ENCODE results near the gene RDH5.

DNA sequence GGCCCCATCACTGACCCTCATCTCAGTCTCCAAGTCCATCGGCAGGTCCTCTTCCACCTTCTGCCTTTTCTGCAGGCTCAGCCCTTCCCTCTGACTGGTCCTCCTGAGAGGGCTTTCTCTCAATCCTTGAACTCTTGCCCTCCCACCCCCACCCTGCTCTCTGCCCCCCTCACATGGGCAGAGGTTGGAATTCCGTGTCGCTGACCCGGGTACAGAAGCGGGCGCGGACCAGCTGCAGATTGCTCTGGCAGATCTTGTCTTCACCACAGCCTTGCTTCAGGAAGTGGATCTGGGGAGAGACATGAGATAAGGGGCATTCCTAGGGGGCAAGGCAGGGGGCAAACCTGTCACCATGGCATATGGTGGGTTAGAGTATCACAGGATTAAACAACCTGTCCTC is 24.8 kb upstream of the RDH5 start:
- TF ChIP-seq NFIC (IDR thresholded peaks at IDR 0.05), result no peak
- TF ChIP-seq CEBPB (IDR thresholded peaks at IDR 0.05), result no peak
- TF ChIP-seq EP300 (IDR thresholded peaks at IDR 0.05; ENCODE audit: borderline replicate concordance), result no peak
- no peak for TF ChIP-seq TCF12 (IDR thresholded peaks at IDR 0.05; ENCODE audit: low read depth)
- TF ChIP-seq FOXM1 (IDR thresholded peaks at IDR 0.05; ENCODE audit: borderline replicate concordance, low read depth), result no peak
- no peak for TF ChIP-seq YY1 (IDR thresholded peaks at IDR 0.05; ENCODE audit: low read depth)
- TF ChIP-seq TAF1 (IDR thresholded peaks at IDR 0.05; ENCODE audit: low read depth), result no peak
- no peak for TF ChIP-seq CREB1 (IDR thresholded peaks at IDR 0.05; ENCODE audit: low read depth)
- no peak for TF ChIP-seq EGR1 (IDR thresholded peaks at IDR 0.05)
- TF ChIP-seq, protein P1, sequence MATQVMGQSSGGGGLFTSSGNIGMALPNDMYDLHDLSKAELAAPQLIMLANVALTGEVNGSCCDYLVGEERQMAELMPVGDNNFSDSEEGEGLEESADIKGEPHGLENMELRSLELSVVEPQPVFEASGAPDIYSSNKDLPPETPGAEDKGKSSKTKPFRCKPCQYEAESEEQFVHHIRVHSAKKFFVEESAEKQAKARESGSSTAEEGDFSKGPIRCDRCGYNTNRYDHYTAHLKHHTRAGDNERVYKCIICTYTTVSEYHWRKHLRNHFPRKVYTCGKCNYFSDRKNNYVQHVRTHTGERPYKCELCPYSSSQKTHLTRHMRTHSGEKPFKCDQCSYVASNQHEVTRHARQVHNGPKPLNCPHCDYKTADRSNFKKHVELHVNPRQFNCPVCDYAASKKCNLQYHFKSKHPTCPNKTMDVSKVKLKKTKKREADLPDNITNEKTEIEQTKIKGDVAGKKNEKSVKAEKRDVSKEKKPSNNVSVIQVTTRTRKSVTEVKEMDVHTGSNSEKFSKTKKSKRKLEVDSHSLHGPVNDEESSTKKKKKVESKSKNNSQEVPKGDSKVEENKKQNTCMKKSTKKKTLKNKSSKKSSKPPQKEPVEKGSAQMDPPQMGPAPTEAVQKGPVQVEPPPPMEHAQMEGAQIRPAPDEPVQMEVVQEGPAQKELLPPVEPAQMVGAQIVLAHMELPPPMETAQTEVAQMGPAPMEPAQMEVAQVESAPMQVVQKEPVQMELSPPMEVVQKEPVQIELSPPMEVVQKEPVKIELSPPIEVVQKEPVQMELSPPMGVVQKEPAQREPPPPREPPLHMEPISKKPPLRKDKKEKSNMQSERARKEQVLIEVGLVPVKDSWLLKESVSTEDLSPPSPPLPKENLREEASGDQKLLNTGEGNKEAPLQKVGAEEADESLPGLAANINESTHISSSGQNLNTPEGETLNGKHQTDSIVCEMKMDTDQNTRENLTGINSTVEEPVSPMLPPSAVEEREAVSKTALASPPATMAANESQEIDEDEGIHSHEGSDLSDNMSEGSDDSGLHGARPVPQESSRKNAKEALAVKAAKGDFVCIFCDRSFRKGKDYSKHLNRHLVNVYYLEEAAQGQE (IDR thresholded peaks at IDR 0.05; ENCODE audit: low read depth), result no peak
- TF ChIP-seq RAD21 (IDR thresholded peaks at IDR 0.05; ENCODE audit: low read depth), result no peak
- TF ChIP-seq, protein P2, sequence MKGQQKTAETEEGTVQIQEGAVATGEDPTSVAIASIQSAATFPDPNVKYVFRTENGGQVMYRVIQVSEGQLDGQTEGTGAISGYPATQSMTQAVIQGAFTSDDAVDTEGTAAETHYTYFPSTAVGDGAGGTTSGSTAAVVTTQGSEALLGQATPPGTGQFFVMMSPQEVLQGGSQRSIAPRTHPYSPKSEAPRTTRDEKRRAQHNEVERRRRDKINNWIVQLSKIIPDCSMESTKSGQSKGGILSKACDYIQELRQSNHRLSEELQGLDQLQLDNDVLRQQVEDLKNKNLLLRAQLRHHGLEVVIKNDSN (IDR thresholded peaks at IDR 0.05), result no peak

Data from Ishikawa (cell line).